NCI-H446 treated with DMSO at 0.1 percent for 48 hours (cell line): ENCODE results near the gene SLAMF9.
"Not testable (repeated sequence)": the region's sequence is repeated elsewhere in the genome, so short reads cannot be mapped to it uniquely, and the experiment has no call there.

ENCODE experiments used
- DNase-seq: peaks from one replicate; lab custom pipeline; 2025; lab: John Stamatoyannopoulos, UW

SLAMF9 gene

DNA sequence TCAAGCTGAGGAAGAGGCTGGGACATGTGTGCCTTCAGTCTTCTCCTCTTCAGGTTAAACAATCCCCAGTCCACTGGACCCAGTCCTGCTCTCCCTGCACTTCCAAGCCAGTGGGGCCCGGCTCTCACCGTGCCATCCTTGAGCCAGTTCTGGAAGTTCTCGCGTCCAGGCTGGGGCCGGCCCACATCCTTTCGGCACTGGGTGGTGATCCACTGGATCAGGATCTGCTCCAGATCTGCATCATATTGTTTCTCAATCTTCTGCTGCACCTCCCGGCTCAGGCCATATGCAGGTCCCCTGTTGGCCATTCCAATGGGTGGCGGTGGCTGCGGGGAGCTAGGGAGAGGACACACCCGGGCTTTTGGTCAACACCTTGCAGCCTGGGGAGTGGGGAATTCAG is 33.8 kb downstream of the SLAMF9 start:
- no peak for DNase-seq

DNA sequence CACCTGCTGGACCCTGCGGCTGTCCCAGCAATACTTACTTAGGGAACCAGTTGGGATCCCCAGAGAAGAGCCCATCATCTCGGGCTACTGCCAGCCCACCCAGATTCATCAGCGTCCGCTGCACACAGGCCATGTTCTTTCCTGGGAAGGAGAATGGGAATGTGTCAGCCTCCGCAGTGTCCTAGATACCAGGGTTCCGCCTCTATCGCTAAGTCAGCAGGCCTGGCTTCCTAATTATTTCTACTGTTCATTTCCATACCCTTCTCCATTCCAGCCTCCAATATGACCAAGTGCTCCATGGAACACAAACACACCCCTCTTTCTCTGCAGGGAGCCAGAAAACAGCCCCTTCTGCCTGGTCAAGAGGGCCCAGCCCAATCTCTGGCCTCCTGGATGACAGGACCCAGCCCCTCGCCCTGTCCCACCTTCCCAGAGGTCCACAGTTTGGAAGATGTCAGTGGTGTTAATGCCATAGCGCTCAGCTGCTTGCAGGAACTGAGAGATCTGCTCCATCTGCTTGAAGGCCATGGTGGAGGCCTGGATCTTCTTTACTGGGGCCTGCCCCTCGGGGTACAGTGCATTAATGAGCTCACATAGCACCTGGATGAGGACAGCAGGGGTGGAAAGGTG is 34.7 kb downstream of the SLAMF9 start:
- DNase-seq, result no peak

- no peak for DNase-seq
These were observed 35.5 kb downstream of the SLAMF9 start for GRCh38 chr1:159918352-159919200.

- no peak for DNase-seq
These were observed 36.3 kb downstream of the SLAMF9 start for GRCh38 chr1:159917533-159918351.

DNA sequence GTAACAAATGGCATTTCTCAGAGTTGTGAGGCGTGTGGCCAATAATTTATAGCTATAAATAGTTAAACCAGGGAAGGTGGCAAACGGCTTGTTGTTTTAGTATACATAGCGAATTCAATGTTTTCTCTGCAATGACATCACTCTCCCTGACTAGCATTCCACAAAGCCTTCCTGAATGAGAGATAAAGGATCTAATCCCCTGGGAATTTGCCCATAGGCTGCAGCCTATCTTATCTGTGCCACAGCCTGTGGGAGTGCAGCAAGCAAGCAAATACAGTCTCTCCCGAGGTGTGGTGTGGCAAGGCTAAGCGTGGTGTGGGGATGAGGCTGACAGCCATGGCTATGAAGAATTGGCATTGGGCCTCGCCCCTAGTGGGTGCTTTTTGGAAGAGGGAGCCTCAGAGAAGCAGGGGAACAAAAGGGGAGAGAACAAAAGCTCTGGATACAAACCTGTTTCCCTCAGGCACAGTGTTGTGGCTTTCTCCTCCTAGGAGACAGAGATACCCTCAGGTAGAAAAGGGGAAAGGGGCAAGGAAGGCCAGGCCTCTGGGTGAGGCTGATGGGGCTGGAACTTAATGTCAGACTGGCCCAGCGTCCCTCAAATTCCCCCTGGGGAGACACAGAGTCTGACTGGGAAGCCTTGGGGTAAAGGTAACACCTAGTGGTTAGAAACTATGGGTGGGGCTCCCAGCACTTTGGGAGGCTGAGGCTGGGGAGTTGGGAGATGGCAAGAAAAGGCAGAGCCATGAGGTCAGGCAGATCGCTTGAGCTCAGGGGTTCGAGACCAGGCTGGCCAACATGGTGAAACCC is 37.6 kb downstream of the SLAMF9 start:
- no peak for DNase-seq

DNA sequence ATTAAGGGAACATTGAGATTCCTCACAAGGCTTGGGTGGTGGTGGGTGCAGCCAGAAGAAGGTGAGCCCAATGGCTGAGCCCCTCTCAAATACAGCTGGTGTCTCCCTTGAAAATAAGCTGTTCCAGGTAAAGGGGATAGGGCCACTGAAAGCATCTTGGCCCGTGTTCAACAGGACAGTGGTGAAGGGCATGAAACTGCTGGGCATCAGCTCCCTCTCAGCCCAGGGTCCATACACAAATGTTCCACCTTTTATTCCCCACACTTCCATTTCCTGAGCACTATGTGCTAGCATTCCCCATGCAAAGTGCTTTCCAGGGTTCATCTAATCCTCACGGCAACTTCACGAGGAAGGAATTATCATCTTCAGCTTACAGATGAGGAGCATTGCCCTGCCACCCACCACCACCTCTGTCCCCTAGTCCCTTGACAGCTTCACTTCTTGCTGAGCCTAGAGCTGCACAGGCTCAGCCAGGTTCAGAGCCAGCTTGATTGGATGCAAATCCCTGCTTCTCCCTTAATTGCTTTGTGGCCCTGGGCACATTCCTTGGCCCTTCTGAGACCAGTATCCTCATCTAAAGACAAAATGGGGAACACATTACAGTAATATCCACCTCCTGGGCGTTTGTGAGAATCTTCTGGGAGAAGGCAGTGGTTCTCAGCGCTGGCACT is 38.3 kb downstream of the SLAMF9 start:
- DNase-seq, result no peak

- no peak for DNase-seq
These were observed 39.6 kb downstream of the SLAMF9 start for GRCh38 chr1:159914252-159915018.

GRCh38 chr1:159913451-159914192 is 40.4 kb downstream of the SLAMF9 start:
- no peak for DNase-seq

DNA sequence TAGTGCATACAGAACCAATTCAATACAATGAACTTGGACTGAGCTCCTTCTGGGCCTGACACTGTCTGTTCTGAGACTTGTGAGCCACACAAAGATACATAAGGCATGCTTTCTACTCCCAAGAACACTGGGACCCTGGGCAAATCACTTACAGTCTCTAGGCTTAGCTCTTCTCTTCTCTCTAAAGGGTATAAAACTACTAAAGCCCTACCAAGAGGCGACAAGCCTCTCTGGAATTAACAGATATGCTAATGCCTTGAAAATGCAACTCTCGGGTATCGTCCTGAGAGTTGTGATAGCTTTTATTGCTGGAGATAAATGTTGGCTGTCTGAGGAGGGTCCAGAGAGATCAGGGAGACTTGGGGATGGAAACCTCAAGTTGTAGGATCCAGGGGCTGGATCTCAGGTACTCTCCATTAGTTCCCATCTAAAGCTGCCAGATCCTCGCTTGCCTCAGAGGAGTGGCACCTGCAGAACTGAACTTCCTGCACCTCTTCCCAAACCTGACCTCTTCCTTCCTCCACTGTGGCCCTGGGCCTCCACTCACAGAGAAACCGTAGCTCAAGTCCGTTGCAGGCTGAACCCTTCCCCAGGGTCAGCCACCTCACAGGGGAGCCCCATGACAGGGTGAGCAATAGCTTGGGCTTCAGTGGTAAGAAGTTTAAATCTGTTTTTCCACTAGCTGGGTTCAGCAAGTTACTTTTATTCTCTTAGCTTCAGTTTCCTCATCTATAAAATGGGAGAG is 42.5 kb downstream of the SLAMF9 start:
- DNase-seq, result no peak

DNA sequence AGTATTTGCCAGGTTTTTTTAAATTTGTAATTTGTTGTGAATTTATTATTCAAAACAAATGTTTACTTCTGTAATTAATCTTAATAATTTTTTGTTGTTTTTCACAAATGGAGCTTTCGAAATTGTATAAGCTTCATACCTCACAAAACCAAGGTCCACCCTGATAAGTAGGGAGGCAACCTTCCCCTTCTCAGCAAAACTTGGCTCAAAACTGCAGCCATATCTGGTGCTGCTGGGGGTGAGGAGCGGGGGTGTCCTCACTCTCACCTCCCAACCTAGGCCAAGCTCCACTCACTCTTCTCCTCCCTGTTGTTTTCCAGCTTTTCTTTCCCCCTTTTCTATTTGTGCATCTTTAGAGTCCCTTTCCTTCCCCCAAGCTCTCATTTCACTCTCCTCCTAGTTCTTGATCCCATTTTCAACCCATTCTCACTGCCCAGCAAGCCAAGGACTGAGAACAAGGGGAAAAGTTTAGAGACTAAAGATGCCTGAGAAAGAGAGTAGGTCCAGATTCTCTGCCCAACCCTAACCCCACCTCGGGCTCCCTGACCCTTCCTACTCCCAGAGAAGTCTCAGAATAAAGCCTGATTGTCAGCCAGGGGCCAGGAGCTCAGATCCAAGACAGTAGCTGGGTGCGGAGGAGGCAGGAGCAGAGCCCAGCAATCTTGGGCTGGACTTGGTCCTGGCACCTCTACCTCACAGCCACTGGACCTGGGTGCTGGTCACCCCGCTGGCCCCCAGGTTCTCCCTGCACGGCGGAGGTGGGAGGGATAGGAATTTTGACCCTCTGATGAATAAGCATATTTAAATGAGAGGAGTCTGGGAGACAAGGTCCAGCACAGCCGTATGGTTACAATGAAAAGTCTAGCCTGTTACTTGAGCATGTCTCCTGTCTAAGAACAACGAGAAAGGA is 45.8 kb downstream of the SLAMF9 start:
- DNase-seq, result no peak

DNA sequence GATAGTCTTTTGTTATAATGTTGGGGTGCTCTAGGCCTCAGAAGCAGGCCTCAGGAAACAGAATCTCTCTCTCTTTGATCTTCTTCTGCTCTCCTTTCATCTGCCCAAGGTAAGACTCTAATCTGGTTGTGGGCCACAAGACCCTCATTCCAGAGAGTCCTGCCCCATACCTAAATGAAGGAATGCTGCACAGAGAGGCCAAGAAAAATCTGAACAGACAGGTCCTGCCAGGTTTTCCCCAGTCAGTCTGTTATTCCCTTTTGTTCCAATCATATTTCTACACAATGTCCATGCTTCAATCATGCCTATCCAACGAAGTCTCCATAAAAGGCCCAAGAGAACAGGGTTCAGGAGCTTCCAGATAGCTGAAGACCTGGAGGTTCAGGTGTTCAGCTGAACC is 47.1 kb downstream of the SLAMF9 start:
- no peak for DNase-seq

GRCh38 chr1:159904036-159904435 is 50.0 kb downstream of the SLAMF9 start:
- DNase-seq, result not testable (repeated sequence)

- no peak for DNase-seq
These were observed 51.5 kb downstream of the SLAMF9 start for GRCh38 chr1:159902541-159902940.
